Measurements from ENCODE around the gene SLF2.

SLF2 gene

GRCh38 chr10:100889546-100889945 is 23.2 kb upstream of the SLF2 start:
- TF ChIP-seq POLR2AphosphoS5 (IDR thresholded peaks at IDR 0.05; ENCODE audit: low read depth, low read length) (no peak), SIN3A (IDR thresholded peaks at IDR 0.05; ENCODE audit: borderline replicate concordance, insufficient read depth, low read length) (no peak), TAF1 (IDR thresholded peaks at IDR 0.05; ENCODE audit: borderline replicate concordance, insufficient read depth, low read length) (no peak), FOXP2 (optimal IDR thresholded peaks at IDR 0.05; ENCODE audit: borderline replicate concordance, extremely low read depth, extremely low read length, insufficient read depth) (no peak)
- TF ChIP-seq, protein P1, sequence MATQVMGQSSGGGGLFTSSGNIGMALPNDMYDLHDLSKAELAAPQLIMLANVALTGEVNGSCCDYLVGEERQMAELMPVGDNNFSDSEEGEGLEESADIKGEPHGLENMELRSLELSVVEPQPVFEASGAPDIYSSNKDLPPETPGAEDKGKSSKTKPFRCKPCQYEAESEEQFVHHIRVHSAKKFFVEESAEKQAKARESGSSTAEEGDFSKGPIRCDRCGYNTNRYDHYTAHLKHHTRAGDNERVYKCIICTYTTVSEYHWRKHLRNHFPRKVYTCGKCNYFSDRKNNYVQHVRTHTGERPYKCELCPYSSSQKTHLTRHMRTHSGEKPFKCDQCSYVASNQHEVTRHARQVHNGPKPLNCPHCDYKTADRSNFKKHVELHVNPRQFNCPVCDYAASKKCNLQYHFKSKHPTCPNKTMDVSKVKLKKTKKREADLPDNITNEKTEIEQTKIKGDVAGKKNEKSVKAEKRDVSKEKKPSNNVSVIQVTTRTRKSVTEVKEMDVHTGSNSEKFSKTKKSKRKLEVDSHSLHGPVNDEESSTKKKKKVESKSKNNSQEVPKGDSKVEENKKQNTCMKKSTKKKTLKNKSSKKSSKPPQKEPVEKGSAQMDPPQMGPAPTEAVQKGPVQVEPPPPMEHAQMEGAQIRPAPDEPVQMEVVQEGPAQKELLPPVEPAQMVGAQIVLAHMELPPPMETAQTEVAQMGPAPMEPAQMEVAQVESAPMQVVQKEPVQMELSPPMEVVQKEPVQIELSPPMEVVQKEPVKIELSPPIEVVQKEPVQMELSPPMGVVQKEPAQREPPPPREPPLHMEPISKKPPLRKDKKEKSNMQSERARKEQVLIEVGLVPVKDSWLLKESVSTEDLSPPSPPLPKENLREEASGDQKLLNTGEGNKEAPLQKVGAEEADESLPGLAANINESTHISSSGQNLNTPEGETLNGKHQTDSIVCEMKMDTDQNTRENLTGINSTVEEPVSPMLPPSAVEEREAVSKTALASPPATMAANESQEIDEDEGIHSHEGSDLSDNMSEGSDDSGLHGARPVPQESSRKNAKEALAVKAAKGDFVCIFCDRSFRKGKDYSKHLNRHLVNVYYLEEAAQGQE (IDR thresholded peaks at IDR 0.05; ENCODE audit: insufficient read depth in 1 of 2, low read depth in 2 of 2, low read length in 2 of 2): no peak

DNA sequence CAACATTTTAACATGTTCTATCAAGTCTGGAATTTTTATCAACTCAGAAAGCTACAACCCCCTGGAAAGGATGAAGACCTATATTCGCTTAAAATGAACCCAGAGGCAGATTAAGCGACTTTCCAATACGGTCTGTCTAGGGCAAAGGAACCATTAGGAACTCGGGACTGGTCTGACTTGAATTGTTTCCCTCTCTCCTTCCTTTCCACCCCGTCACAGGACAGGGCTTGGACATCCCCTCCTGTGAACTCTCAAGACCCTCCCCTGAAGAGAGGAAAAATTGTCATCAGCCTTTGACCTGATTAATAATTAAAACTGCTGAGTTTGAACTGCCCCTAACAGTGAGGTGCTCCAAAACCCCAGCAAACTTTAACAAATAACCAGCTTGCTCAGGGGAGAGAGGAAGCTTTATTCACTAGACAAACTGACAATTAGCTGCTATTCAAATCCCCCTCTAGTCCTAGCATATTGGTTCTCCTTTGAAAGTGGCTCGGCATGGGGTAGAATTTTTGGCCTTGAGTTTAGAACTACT is 22.6 kb upstream of the SLF2 start:
- TF ChIP-seq FOXP2 (optimal IDR thresholded peaks at IDR 0.05; ENCODE audit: borderline replicate concordance, extremely low read depth, extremely low read length, insufficient read depth) (no peak), POLR2AphosphoS5 (IDR thresholded peaks at IDR 0.05; ENCODE audit: low read depth, low read length) (no peak), SIN3A (IDR thresholded peaks at IDR 0.05; ENCODE audit: borderline replicate concordance, insufficient read depth, low read length) (no peak), TAF1 (IDR thresholded peaks at IDR 0.05; ENCODE audit: borderline replicate concordance, insufficient read depth, low read length) (no peak)
- TF ChIP-seq, protein P1 (IDR thresholded peaks at IDR 0.05; ENCODE audit: insufficient read depth in 1 of 2, low read depth in 2 of 2, low read length in 2 of 2): no peak

DNA sequence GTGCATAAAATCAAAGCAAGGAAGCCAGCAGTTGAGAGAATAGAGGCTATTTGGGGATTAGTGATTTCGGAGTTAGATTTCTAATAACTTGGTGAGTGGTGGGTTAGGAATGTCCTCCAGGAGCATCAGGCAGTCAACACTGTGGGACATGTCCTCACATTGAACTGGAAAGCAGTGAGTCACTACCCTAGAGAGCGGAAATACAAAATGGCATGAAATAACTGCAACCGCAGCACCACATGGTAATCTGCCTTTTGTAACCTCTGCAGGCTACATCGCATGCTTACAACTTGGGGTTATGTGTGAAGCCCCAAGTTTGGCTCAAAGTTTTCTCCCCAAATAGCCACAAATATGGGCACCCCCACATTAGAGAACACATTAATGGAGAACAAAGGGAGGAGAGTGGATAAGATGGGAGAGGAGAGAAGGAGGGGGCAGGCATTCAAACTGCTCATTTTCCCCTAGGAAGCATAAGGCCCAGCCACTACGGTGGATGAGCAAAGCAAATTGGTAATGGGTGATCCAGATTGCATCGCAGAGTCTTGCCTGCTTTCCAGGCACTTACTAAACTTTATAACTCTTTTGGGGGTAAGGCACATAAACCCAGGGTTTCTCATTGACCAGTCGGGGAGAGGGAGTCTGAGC is 22.0 kb upstream of the SLF2 start:
- TF ChIP-seq POLR2AphosphoS5 (IDR thresholded peaks at IDR 0.05; ENCODE audit: low read depth, low read length): no peak
- TF ChIP-seq, protein P1 (IDR thresholded peaks at IDR 0.05; ENCODE audit: insufficient read depth in 1 of 2, low read depth in 2 of 2, low read length in 2 of 2): 0 out of 4 replicates have a peak, but pooled peaks of 1 of the 2 experiments have one; percentile 11
- peak; percentile 76 for TF ChIP-seq FOXP2 (optimal IDR thresholded peaks at IDR 0.05; ENCODE audit: borderline replicate concordance, extremely low read depth, extremely low read length, insufficient read depth)

- TF ChIP-seq SIN3A (IDR thresholded peaks at IDR 0.05; ENCODE audit: borderline replicate concordance, insufficient read depth, low read length): no peak
- no peak for TF ChIP-seq POLR2AphosphoS5 (IDR thresholded peaks at IDR 0.05; ENCODE audit: low read depth, low read length)
- TF ChIP-seq, protein P1 (IDR thresholded peaks at IDR 0.05; ENCODE audit: insufficient read depth in 1 of 2, low read depth in 2 of 2, low read length in 2 of 2): no peak
- no peak for TF ChIP-seq FOXP2 (optimal IDR thresholded peaks at IDR 0.05; ENCODE audit: borderline replicate concordance, extremely low read depth, extremely low read length, insufficient read depth)
- TF ChIP-seq TAF1 (IDR thresholded peaks at IDR 0.05; ENCODE audit: borderline replicate concordance, insufficient read depth, low read length): no peak
Observed at GRCh38 chr10:100894033-100894432, 18.7 kb upstream of the SLF2 start.
